Keratinocyte (primary cell): ENCODE results near the gene PKP4. TPM values are rescaled to one million over a fixed set of nuclear protein-coding genes. Genes with fewer than 3 reads are reported as not detected.

Source experiments
- DNase-seq: peaks from one replicate; pipeline ENCODE4 v3.0.0-alpha.2; 2011; ENCODE audit warnings: low read depth, missing footprints, low spot score
- FAIRE-seq: peaks from 2 replicates; lab custom pipeline; 2011; peaks lifted over from hg19 to GRCh38; lab: Jason Lieb, UNC
- H2AFZ ChIP-seq: 2 replicates; pipeline ENCODE4 v1.6.0; 2012; ENCODE audit warnings: low read length, control low read depth, inconsistent platforms; ENCODE audit not compliant: control insufficient read depth
- H3K27ac ChIP-seq: 2 replicates; pipeline ENCODE4 v1.5.1; 2011; ENCODE audit warnings: low read length; ENCODE audit not compliant: control insufficient read depth, insufficient read depth
- H3K27me3 ChIP-seq: 3 replicates; pipeline ENCODE4 v1.6.0; 2011; ENCODE audit warnings: low read length; ENCODE audit not compliant: control insufficient read depth, insufficient read depth; ENCODE audit errors: extremely low read depth
- H3K36me3 ChIP-seq, 2 experiments: 2 replicates in 1 of 2; 3 replicates in 1 of 2; pipeline ENCODE4 v1.5.1; 2011; ENCODE audit warnings: low read length in 2 of 2, mild to moderate bottlenecking in 1 of 2; ENCODE audit not compliant: control insufficient read depth in 2 of 2, insufficient read depth in 2 of 2; ENCODE audit errors: extremely low read depth in 1 of 2
- H3K4me1 ChIP-seq: 3 replicates; pipeline ENCODE4 v1.5.1; 2011; ENCODE audit warnings: low read length; ENCODE audit not compliant: control insufficient read depth, insufficient read depth; ENCODE audit errors: extremely low read depth
- H3K4me2 ChIP-seq: 3 replicates; pipeline ENCODE4 v1.6.0; 2011; ENCODE audit warnings: low read depth, low read length; ENCODE audit not compliant: control insufficient read depth, insufficient read depth; ENCODE audit errors: extremely low read depth
- H3K4me3 ChIP-seq, 3 experiments: fragments of 200-600 bp in 1 of 3; sonication (generic) in 1 of 3; 2 replicates in 2 of 3; 3 replicates in 1 of 3; pipeline ENCODE4 v1.5.1; 2011 to 2016; ENCODE audit warnings: low read length in 3 of 3, mild to moderate bottlenecking in 3 of 3, control low read depth in 2 of 3, inconsistent platforms in 1 of 3, low read depth in 1 of 3, mixed read lengths in 1 of 3, mixed run types in 1 of 3, moderate library complexity in 1 of 3; ENCODE audit not compliant: control insufficient read depth in 2 of 3, insufficient read depth in 2 of 3; ENCODE audit errors: extremely low read depth in 1 of 3
- H3K79me2 ChIP-seq: 2 replicates; pipeline ENCODE4 v1.6.0; 2012; ENCODE audit warnings: low read length; ENCODE audit not compliant: control insufficient read depth, insufficient read depth
- H3K9ac ChIP-seq: 3 replicates; pipeline ENCODE4 v1.6.0; 2011; ENCODE audit warnings: low read length; ENCODE audit not compliant: control insufficient read depth, insufficient read depth; ENCODE audit errors: extremely low read depth
- H3K9me1 ChIP-seq: 3 replicates; pipeline ENCODE4 v1.6.0; 2011; ENCODE audit warnings: low read length; ENCODE audit not compliant: control insufficient read depth, insufficient read depth; ENCODE audit errors: extremely low read depth
- H3K9me3 ChIP-seq: 2 replicates; pipeline ENCODE4 v1.5.1; 2012; ENCODE audit warnings: low read depth, low read length; ENCODE audit not compliant: control insufficient read depth
- H4K20me1 ChIP-seq: 3 replicates; pipeline ENCODE4 v1.6.0; 2011; ENCODE audit warnings: low read length; ENCODE audit not compliant: control insufficient read depth, insufficient read depth; ENCODE audit errors: extremely low read depth
- EZH2 ChIP-seq: IDR thresholded peaks from one replicate; pipeline ENCODE4 v1.6.1; 2012; ENCODE audit warnings: inconsistent platforms, mild to moderate bottlenecking, low read length, moderate library complexity
- dilution Hi-C: fragments of 300-500 bp; cut with MboI; formaldehyde crosslinking; loops from one replicate; pipeline ENCODE4 v1.7.0; 2020; ENCODE audit warnings: low sequenced_read_pairs; ENCODE audit not compliant: extremely low pct_ligation_motif_present
- polyA plus RNA-seq, 5 experiments: library from polyadenylated mRNA; depleted of rRNA in 3 of 5; stranded (reverse) in 3 of 5; stranded (forward) in 1 of 5; unstranded in 1 of 5; fragments of >200 nt; gene quantifications; 1 replicate in 1 of 5; 2 replicates in 3 of 5; 3 replicates in 1 of 5; pipeline versions ENCODE4 v1.2.1 to v1.2.3, GENCODE V29; 2011 to 2012; ENCODE audit warnings: missing spikeins in 2 of 5, low read depth in 1 of 5, low replicate concordance in 1 of 5
- TF ChIP-seq, protein P1 (sequence below), 3 experiments: IDR thresholded peaks in 1 of 3; conservative IDR thresholded peaks in 1 of 3; optimal IDR thresholded peaks in 1 of 3; 2 replicates in 2 of 3; 3 replicates in 1 of 3; pipeline versions ENCODE3 to v1.5.1; 2011; ENCODE audit warnings: low read length in 3 of 3, mild to moderate bottlenecking in 3 of 3, moderate library complexity in 2 of 3, control low read depth in 1 of 3, inconsistent platforms in 1 of 3; ENCODE audit not compliant: insufficient read depth in 2 of 3; ENCODE audit errors: extremely low read depth in 1 of 3

Gene PKP4
- polyA plus RNA-seq, 1 donor (not counting 4 experiments of a cell fraction or from before 2014, with no cell fraction given): 43.8 TPM

DNA sequence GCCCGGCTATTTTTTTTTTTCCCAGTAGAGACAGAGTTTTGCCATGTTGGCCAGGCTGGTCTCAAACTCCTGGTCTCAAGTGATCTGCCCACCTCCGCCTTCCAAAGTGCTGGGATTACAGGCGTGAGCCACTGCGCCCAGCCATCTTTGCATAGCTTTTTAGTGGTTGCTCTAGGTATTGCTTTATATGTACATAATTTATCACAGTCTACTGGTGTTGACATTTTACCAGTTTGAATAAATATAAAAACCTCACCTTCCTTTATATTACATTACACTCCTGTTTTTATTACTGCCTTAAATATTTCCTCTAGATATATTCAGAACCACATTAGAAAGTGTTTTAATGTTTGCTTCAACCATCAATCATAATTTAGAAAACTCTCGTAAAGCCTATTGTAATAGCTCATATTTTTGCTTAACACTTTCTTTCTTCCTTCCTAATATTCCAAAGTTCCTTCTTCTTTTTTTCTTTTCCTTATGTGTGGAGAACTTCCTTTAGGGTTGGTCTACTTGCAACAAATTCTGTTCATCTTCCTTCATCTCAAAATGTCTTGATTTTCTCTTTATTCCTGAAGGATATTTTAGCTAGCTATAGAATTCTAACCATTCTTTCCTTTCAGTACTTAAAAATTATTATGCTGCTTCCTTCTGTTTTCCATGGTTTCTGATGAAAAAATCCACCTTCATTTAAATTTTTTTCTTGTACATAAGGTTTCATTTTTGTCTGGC lies 256.2 kb downstream of the PKP4 start:
- Histone ChIP-seq H3K9me3 (no peaks in the 10 kb centered on the region), H2AFZ (no peak overlapping the region), H3K4me2 (no peak overlapping the region), H3K79me2 (no peaks in the 10 kb centered on the region), H3K36me3 (no peaks in the 10 kb centered on the region), H3K9me1 (no peaks in the 10 kb centered on the region), H3K4me3 (no peak overlapping the region), H3K27ac (no peak overlapping the region), H3K27me3 (peaks cover 2% of the 10 kb centered on the region), H3K9ac (no peak overlapping the region), H4K20me1 (no peaks in the 10 kb centered on the region), H3K4me1 (no peaks in the 10 kb centered on the region)
- dilution Hi-C loops: no loop called here
- FAIRE-seq: no peak
- TF ChIP-seq EZH2: no peak
- TF ChIP-seq, protein P1, sequence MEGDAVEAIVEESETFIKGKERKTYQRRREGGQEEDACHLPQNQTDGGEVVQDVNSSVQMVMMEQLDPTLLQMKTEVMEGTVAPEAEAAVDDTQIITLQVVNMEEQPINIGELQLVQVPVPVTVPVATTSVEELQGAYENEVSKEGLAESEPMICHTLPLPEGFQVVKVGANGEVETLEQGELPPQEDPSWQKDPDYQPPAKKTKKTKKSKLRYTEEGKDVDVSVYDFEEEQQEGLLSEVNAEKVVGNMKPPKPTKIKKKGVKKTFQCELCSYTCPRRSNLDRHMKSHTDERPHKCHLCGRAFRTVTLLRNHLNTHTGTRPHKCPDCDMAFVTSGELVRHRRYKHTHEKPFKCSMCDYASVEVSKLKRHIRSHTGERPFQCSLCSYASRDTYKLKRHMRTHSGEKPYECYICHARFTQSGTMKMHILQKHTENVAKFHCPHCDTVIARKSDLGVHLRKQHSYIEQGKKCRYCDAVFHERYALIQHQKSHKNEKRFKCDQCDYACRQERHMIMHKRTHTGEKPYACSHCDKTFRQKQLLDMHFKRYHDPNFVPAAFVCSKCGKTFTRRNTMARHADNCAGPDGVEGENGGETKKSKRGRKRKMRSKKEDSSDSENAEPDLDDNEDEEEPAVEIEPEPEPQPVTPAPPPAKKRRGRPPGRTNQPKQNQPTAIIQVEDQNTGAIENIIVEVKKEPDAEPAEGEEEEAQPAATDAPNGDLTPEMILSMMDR (optimal IDR thresholded peaks at IDR 0.05 in 1 of 3, IDR thresholded peaks at IDR 0.05 in 1 of 3, conservative IDR thresholded peaks at IDR 0.05 in 1 of 3; ENCODE audit: extremely low read depth in 1 of 3, insufficient read depth in 2 of 3, low read length in 3 of 3): no peak
- DNase-seq: no peak

DNA sequence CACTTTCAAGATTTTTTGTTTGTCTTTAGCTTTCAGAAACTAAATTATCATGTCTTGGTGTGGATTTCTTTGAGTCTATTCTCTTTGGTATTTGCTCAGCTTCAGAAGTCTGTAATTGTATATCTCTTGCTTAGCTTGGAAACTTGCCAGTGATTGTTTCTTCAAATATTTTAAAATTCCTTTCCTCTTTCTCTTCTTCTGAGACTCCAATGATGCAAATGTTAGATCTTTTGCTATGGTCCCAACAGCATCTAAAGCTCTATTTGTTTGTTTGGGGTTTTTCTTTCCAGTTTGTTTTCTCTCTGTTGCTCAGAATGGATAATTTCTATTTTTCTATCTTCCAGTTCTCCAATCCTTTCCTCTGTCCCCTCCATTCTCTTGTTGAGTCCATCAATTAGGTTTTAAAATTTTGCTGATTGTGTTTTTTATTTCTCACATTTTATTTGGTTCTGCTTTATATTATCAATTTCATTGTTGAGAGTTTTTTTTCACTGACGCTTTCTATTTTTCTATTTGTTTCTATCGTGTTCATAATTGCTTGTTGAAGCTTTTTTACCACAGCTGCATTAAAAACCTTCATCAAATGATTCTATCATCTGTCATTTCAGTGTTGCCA lies 256.9 kb downstream of the PKP4 start:
- Histone ChIP-seq H2AFZ (no peak overlapping the region), H4K20me1 (no peaks in the 10 kb centered on the region), H3K4me1 (no peaks in the 10 kb centered on the region), H3K36me3 (no peaks in the 10 kb centered on the region), H3K27me3 (peaks cover 2% of the 10 kb centered on the region), H3K9ac (no peak overlapping the region), H3K9me3 (no peaks in the 10 kb centered on the region), H3K4me3 (no peak overlapping the region), H3K4me2 (no peak overlapping the region), H3K79me2 (no peaks in the 10 kb centered on the region), H3K9me1 (no peaks in the 10 kb centered on the region), H3K27ac (no peak overlapping the region)
- dilution Hi-C loops: no loop called here
- no peak for TF ChIP-seq EZH2
- TF ChIP-seq, protein P1 (optimal IDR thresholded peaks at IDR 0.05 in 1 of 3, IDR thresholded peaks at IDR 0.05 in 1 of 3, conservative IDR thresholded peaks at IDR 0.05 in 1 of 3; ENCODE audit: extremely low read depth in 1 of 3, insufficient read depth in 2 of 3, low read length in 3 of 3): no peak
- FAIRE-seq (no peak), DNase-seq (no peak)
